PC-3 (cell line): ENCODE measurements around the gene KIAA1614. TPM values are rescaled to one million over a fixed set of nuclear protein-coding genes. Genes with fewer than 3 reads are reported as not detected.

Source experiments
- ATAC-seq: fragments of 200-7000 bp; cut with Tn5 transposase; 2 replicates; pipeline ENCODE4 v1.9.1; 2020; ENCODE audit warnings: mild to moderate bottlenecking, moderate library complexity
- BruUV-seq: library from RNA; stranded (reverse); fragments of 400-500 nt; replicated peaks from 2 replicates; lab custom pipeline; 2021; lab: Mats Ljungman, UMichigan
- CTCF ChIA-PET: fragments of 300-600 bp; sonication (Branson Sonifier 250); formaldehyde crosslinking; loops from one replicate; lab custom pipeline; 2022; ENCODE audit warnings: antibody characterized with exemption; lab: Charles Lee
- POLR2A ChIA-PET: fragments of 300-600 bp; sonication (Branson Sonifier 250); formaldehyde crosslinking; loops from one replicate; lab custom pipeline; 2022; ENCODE audit warnings: antibody characterized with exemption; ENCODE audit not compliant: unreplicated experiment; lab: Charles Lee
- DNase-seq: peaks from one replicate; pipeline ENCODE4 v3.0.0-alpha.2; 2015
- H2AFZ ChIP-seq: fragments of 300-600 bp; sonication (generic); 2 replicates; pipeline ENCODE4 v1.6.0; 2016; ENCODE audit warnings: antibody characterized with exemption, low read length
- H3F3A ChIP-seq: fragments of 300-600 bp; sonication (generic); one replicate; pipeline ENCODE4 v1.6.0; 2017; ENCODE audit warnings: antibody characterized with exemption, low read length, control low read depth, mild to moderate bottlenecking; ENCODE audit not compliant: unreplicated experiment
- H3K27ac ChIP-seq: fragments of 300-600 bp; sonication (generic); 2 replicates; pipeline ENCODE4 v1.5.1; 2016; ENCODE audit warnings: mild to moderate bottlenecking, low read length
- H3K27me3 ChIP-seq: fragments of 300-600 bp; sonication (generic); 2 replicates; pipeline ENCODE4 v1.6.1; 2016; ENCODE audit warnings: low read length, mixed read lengths
- H3K36me3 ChIP-seq: fragments of 300-600 bp; sonication (generic); 2 replicates; pipeline ENCODE4 v1.6.1; 2016; ENCODE audit warnings: low read depth, mixed run types, low read length, mixed read lengths
- H3K4me1 ChIP-seq: fragments of 300-600 bp; sonication (generic); 2 replicates; pipeline ENCODE4 v1.5.1; 2016; ENCODE audit warnings: low read length; ENCODE audit not compliant: insufficient read depth
- H3K4me2 ChIP-seq: fragments of 300-600 bp; sonication (generic); 2 replicates; pipeline ENCODE4 v1.6.0; 2016; ENCODE audit warnings: low read length
- H3K4me3 ChIP-seq: fragments of 300-600 bp; sonication (generic); 2 replicates; pipeline ENCODE4 v1.5.1; 2016; ENCODE audit warnings: mild to moderate bottlenecking, low read length, mixed read lengths
- H3K79me2 ChIP-seq: fragments of 300-600 bp; sonication (generic); 2 replicates; pipeline ENCODE4 v1.6.1; 2017; ENCODE audit warnings: low read length, mixed read lengths
- H3K9ac ChIP-seq: fragments of 300-600 bp; sonication (generic); 2 replicates; pipeline ENCODE4 v1.6.0; 2016; ENCODE audit warnings: mild to moderate bottlenecking, low read length
- H3K9me2 ChIP-seq: fragments of 300-600 bp; sonication (generic); replicated peaks from 2 replicates; pipeline ENCODE4 v1.6.1; 2016; ENCODE audit warnings: mixed run types, low read length, mixed read lengths
- H3K9me3 ChIP-seq: fragments of 300-600 bp; sonication (generic); 2 replicates; pipeline ENCODE4 v1.6.1; 2016; ENCODE audit warnings: low read length, mixed read lengths
- H4K20me1 ChIP-seq: fragments of 300-600 bp; sonication (generic); 2 replicates; pipeline ENCODE4 v1.6.1; 2016; ENCODE audit warnings: low read length, mixed read lengths
- CTCF ChIP-seq: fragments of 300-600 bp; sonication (generic); conservative IDR thresholded peaks from 2 replicates; pipeline ENCODE4 v1.5.1; 2017; ENCODE audit warnings: antibody characterized with exemption, low read depth, mild to moderate bottlenecking, low read length
- EZH2 ChIP-seq: fragments of 300-600 bp; sonication (generic); IDR thresholded peaks from one replicate; pipeline ENCODE4 v1.6.1; 2017; ENCODE audit warnings: antibody characterized with exemption, mild to moderate bottlenecking, low read length; ENCODE audit not compliant: unreplicated experiment
- EZH2phosphoT487 ChIP-seq: fragments of 300-600 bp; sonication (generic); IDR thresholded peaks from 2 replicates; pipeline ENCODE4 v1.6.1; 2018; ENCODE audit warnings: mild to moderate bottlenecking, antibody characterized with exemption, low read length, borderline replicate concordance
- intact Hi-C: fragments of 100-400 bp; cut with micrococcal nuclease; formaldehyde crosslinking; loops from 2 replicates; pipeline ENCODE4 v1.9.0; 2023
- total RNA-seq: library from RNA; depleted of rRNA; stranded (reverse); fragments of >200 nt; gene quantifications from 2 replicates; pipeline ENCODE4 v1.2.3, GENCODE V29; 2014

KIAA1614 gene
- total RNA-seq, 1 experiment from 2014 or later = not detected

DNA sequence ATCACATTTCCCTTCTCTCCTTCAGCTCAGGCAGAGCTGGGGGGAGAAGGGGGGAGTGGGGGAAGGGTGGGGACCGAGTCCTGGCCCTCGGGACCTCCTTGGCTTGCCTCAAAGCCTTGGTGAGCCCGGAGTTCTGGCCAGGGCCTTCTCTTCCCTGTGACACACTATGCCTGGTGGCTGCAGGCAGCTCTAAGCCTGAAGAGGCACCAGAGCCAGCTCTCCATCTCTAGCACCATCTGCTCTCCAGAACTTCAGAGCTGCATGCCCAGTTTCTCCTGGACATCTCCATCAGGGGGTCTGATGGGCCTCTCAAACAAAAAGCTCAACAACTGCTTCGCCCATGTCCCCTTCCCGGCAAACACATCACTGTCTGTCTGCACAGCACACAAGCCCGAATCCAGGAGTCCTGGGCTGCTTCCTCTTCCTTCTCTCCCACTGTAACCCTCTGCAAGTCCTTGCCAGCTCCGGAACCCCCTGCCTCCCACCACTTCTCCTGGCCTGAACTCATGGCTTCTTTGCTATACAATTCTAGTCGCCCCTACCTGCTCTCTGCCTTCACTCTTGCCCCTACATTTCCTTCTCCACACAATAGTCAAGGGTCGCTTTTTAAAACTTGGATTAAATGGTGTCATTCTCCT is 26.5 kb downstream of the KIAA1614 start:
- intact Hi-C loops = no loop called here
- Histone ChIP-seq H3K27me3 (no peaks in the 10 kb centered on the region), H3K9me2 (no peaks in the 10 kb centered on the region), H3K4me1 (no peaks in the 10 kb centered on the region), H3K9me3 (no peaks in the 10 kb centered on the region), H3K27ac (no peak overlapping the region), H4K20me1 (no peaks in the 10 kb centered on the region), H3K4me2 (no peak overlapping the region), H2AFZ (no peak overlapping the region), H3K79me2 (no peaks in the 10 kb centered on the region), H3K36me3 (no peaks in the 10 kb centered on the region), H3K9ac (no peak overlapping the region), H3F3A (no peaks in the 10 kb centered on the region), H3K4me3 (no peak overlapping the region)
- ATAC-seq = no peak
- no TSS peak for BruUV-seq
- DNase-seq = no peak
- CTCF ChIA-PET = no interaction called here
- POLR2A ChIA-PET = no interaction called here
- no peak for TF ChIP-seq CTCF
- TF ChIP-seq EZH2phosphoT487 = no peak
- no peak for TF ChIP-seq EZH2

DNA sequence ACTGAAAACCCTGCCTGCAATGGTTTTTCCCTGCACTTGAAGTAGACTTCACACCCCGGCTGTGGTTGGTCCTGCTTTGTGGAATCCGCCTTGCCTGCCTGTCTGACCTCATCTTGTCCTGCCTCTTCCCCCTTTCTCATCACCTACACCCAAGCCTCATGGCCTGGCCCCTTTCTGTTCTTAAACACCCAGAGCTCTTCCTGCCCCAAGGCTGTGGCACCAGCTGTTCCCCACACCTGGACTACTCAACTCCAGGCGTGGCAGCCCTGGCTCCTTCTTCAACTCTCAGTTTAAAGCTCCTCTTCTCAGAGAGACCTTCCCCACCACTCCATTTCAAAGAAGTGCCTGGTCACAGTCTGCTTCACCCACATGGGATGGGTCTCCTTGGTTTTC is 27.0 kb downstream of the KIAA1614 start:
- ATAC-seq = no peak
- no peaks in the 10 kb centered on the region for H4K20me1 ChIP-seq
- H3K27ac ChIP-seq = no peak overlapping the region
- H3K9ac ChIP-seq = no peak overlapping the region
- intact Hi-C loops = no loop called here
- DNase-seq = no peak
- no peaks in the 10 kb centered on the region for H3K4me1 ChIP-seq
- ChIA-PET CTCF (no interaction called here), POLR2A (no interaction called here)
- no peaks in the 10 kb centered on the region for H3K9me3 ChIP-seq
- H3K4me3 ChIP-seq = no peak overlapping the region
- no peak overlapping the region for H2AFZ ChIP-seq
- TF ChIP-seq CTCF = no peak
- TF ChIP-seq EZH2 = no peak
- no peak for TF ChIP-seq EZH2phosphoT487
- no peaks in the 10 kb centered on the region for H3F3A ChIP-seq
- no peaks in the 10 kb centered on the region for H3K36me3 ChIP-seq
- H3K9me2 ChIP-seq = no peaks in the 10 kb centered on the region
- no peak overlapping the region for H3K4me2 ChIP-seq
- H3K79me2 ChIP-seq = no peaks in the 10 kb centered on the region
- no TSS peak for BruUV-seq
- no peaks in the 10 kb centered on the region for H3K27me3 ChIP-seq

DNA sequence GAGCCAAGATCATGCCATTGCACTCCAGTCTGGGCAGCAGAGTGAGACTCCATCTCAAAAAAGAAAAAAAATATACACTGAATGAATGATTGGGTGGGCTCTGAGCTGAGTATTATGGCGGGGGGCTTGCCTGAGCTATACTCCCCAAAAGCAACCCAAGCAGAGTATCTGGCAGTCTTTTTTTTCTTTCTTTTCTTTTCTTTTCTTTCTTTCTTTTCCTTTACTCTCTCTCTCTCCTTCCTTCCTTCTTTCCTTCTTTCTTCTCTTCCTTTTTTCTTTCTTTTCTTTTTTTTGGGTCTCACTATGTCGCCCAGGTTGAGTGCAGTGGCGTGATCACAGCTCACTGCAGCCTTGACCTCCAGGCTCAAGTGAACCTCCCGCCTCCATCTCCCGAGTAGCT is 27.7 kb downstream of the KIAA1614 start:
- CTCF ChIA-PET = no interaction called here

More for the DNA sequence above, 27.7 kb downstream of the KIAA1614 start:
- Histone ChIP-seq H3K4me2 (no peak overlapping the region), H3K4me1 (no peaks in the 10 kb centered on the region), H3K4me3 (no peak overlapping the region), H3K36me3 (no peaks in the 10 kb centered on the region), H3K9me2 (no peaks in the 10 kb centered on the region), H3K9me3 (no peaks in the 10 kb centered on the region), H3K27ac (no peak overlapping the region), H3K27me3 (no peaks in the 10 kb centered on the region), H4K20me1 (no peaks in the 10 kb centered on the region), H3K79me2 (no peaks in the 10 kb centered on the region), H3K9ac (no peak overlapping the region), H2AFZ (no peak overlapping the region), H3F3A (no peaks in the 10 kb centered on the region)
- ATAC-seq = no peak
- TF ChIP-seq EZH2phosphoT487 = no peak
- TF ChIP-seq EZH2 = no peak
- TF ChIP-seq CTCF = no peak
- intact Hi-C loops = no loop called here
- DNase-seq = no peak
- BruUV-seq = no TSS peak
- POLR2A ChIA-PET = no interaction called here
